Putamen (tissue), 1 donor: ENCODE data around the gene CNPPD1.
"Not testable (repeated sequence)": the region's sequence is repeated elsewhere in the genome, so short reads cannot be mapped to it uniquely, and the experiment has no call there.

Experiments used
- DNase-seq: peaks from one replicate; pipeline ENCODE4 v3.0.0-alpha.2; 2016; ENCODE audit warnings: low spot score

The CNPPD1 gene

DNA sequence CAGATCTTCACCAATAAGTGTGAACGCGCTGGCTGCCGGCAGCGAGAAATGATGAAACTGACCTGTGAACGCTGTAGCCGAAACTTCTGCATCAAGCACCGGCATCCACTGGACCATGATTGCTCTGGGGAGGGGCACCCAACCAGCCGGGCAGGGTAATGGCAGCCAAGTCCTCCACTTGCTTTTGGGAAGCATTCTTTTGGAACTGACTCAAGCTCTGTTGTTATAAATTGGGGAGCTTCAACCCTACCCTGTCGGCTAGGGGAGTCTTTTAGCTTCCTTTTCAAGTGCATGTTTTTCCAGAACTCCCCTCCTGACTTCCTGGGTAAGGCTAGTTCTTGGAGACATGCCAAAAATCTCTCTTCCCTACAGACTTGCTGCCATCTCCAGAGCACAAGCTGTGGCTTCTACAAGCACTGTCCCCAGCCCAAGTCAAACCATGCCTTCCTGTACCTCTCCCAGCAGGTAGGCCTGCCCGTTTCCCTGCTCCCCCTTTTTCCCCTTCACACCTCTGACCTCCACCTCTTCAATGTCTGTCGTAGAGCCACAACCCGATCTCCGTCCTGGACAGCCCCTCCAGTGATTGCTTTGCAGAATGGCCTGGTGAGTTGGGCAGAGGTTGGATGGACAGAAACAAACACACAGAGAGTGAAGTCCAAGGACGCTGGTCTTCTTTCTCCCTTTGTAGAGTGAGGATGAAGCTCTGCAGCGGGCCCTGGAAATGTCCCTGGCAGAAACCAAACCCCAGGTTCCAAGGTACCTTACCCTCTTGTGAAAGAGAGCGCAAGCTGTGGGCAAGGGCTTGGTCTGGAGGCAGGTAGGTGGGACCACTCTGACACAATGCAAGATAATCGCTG lies 31.4 kb upstream of the CNPPD1 start:
- no peak for DNase-seq

DNA sequence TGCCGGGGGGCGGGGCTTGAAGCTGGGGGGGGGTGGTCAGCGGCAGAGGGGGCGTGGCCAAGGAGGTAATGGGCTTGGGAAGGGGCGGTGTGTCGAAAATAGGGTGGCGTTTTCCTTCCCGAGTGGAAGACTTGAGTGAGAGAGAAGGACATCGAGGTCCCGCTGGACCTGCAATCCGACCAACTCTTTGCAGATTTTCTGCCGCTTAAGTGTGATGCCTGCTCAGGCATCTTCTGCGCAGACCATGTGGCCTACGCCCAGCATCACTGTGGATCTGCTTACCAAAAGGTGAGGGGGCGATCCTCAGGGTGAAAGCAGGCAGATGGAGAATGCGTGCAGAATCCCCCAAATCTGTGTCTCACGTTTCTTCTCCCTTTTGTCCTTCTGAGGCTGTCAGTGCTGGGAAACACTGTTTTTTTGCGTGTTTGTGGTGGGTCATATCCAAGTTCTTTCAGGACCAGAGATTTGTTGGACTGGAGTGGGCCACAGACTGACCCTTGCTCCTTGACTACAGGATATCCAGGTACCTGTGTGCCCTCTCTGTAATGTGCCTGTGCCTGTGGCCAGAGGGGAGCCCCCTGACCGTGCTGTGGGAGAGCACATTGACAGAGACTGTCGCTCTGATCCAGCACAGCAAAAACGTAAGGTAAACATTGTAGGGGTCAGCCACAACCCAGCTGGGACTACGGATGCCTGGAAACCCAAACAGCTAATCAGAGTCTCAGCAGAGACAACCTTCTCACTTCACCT lies 30.6 kb upstream of the CNPPD1 start:
- DNase-seq = no peak

DNA sequence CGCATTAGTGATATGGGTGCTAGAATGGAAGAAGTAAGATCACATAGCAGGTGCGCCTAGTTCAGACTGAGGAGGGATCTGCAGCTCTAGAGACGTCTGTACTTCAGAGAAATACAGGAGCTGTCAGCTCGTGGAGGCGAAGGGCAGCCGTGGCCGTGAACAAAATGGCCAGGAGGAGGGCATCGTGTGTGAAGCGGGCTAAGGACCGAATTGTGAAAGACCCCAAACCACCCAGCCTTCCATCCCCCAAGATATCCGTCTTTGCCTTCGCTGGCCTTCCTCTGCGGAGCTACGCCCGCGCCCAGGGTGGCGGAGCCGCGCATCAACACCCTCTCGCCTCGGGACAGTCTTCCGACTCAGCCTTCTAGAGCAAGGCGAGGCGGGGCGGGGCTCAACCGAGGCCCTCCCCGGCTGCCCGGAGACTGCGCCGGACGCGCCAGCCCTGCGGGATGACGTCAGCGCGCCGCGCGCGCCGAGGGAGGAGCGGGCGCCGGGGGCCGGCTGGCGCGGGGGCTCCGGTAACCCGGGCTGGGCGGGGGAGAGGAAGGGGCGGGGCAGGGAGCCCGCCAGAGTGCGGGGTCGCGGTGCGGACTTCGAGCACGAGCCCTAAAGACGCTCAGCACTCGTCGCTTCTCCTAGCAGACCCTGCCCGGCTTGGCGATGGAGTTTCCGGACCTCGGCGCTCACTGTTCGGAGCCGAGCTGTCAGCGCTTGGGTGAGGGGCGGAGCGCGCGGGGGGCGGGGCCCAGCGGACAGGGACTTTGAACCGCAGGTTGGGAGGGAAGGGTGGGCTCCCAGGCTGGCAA lies 29.8 kb upstream of the CNPPD1 start, which contains the start of gene ZFAND2B:
TSS of gene ZFAND2B (plus strand) at position 455 of the 806 bp plus-strand sequence. CDS start at position 661, 206 bp downstream.
- DNase-seq = peak; percentile 97

DNA sequence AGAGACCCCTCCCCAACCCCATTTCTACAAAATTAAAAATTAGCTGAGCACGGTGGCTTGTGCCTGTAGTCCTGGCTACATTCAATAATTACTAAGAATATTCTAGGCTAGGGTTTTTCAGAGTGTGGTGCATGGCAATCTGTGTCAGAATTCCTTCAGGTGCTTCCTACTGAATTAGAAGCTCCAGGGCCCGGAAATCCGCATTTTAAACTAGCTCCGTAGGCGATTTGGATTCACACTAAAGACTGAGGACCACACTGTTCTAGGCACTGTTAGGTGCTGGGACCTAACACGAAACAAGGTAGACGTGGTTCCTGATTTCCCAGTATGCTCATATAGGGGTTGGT lies 29.2 kb upstream of the CNPPD1 start:
- DNase-seq = no peak

DNA sequence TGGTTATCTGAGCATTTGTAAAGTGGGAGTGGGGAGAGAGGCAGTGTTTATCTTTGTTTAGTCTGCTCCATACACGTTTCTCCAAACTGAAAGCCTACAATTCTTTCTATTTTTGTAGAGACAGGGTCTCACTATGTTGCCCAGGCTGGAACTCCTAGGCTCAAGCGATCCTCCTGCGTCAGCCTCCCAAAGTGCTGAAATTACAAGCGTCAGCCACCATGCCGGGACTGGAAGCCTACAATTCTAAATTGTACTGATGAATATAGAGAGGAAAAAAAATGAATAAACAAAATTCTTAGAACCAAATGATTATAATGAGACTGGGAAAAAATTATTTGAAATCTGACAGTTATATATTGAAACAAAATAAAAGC lies 28.4 kb upstream of the CNPPD1 start:
- DNase-seq = no peak

DNA sequence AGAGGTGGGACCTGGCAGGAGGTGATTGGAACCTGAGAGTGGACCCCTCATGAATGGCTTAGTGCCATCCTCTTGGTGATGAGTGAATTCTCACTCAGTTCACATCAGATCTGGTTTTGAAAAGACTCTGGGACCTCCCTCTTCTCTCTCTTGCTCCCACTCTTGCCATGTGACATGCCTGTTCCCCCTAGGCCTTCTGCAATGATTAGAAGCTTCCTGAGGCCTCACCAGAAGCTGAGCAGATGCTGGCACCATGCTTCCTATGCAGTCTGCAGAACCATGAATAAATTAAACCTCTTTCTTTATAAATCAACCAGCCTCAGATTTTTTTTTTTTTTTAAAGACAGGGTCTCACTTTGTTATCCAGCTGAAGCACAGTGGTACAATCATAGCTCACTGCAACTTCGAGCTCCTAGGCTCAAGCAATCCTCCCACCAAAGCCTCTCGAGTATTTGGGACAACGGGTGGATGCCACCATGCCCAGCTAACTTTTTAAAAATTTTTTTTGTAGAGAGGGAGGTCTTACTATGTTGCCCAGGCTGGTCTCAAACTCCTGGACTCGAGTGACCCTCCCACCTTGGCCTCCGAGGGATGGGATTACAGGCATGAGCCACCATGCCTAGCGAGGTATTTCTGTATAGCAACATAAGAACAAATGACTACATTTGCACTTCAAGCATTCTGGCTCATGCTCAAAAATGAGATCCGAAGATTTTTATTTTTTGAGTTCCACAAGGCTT lies 27.9 kb upstream of the CNPPD1 start:
- no peak for DNase-seq

DNA sequence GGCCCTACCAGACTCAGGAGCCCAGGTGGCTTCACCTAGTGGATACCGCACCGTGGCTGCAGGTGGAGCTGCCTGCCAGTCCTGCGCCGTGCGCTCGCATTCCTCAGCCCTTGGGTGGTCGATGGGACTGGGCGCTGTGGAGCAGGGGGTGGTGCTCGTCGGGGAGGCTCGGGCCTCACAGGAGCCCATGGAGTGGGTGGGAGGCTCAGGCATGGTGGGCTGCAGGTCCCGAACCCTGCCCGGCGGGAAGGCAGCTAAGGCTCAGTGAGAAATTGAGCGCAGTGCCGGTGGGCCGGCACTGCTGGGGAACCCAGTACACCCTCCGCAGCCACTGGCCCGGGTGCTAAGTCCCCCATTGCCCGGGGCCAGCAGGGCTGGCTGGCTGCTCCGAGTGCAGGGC lies 24.6 kb upstream of the CNPPD1 start:
- not testable (repeated sequence) for DNase-seq

DNA sequence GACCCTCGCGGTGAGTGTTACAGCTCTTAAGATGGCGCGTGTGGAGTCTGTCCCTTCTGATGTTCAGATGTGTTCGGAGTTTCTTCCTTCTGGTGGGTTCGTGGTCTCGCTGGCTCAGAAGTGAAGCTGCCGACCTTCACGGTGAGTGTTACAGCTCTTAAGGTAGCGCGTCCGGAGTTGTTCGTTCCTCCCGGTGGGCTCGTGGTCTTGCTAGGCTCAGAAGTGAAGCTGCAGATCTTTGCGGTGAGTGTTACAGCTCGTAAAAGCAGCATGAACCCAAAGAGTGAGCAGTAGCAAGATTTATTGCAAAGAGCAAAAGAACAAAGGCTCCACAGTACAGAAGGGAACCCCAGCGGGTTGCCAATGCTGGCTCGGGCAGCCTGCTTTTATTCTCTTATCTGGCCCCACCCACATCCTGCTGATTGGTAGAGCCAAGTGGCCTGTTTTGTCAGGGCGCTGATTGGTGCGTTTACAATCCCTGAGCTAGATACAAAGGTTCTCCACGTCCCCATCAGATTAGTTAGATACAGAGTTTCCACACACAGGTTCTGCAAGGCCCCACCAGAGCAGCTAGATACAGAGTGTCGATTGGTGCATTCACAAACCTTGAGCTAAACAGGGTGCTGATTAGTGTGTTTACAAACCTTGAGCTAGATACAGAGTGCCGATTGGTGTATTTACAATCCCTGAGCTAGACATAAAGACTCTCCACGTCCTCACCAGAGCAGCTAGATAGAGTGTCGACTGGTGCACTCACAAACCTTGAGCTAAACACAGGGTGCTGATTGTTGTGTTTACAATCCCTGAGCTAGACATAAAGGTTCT lies 24.0 kb upstream of the CNPPD1 start:
- not testable (repeated sequence) for DNase-seq

DNA sequence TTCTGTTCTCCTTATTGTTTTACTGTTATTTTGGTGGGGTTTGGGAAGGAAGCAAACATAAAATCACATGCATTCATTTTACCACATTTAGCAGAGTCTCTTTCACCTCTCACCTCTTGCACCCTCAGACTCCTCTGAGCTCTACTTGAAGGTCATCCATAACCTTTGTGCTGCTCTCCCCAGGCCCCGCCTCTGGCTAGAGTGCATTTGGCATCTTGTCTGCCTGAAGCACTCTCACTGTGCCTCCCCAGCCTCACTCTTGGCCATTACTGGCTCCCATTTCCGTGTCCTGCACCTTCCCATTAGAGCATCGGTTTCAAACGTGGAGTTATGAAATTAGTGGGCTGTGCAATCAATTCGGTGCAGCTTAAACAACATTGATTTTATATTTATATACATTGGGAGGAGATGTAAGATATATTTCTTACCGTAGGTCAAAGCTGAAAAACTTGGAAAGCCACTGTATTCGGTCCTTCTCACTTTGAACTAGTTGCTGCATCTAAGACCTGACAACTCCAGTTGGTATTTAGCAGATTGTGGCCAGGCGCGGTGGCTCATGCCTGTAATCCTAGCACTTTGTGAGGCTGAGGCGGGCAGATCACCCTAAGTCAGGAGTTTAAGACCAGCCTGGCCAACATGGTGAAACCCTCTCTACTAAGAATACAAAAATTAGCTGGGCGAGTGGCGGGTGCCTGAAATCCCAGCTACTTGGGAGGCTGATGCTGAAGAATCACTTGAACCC lies 22.9 kb upstream of the CNPPD1 start:
- DNase-seq = no peak

DNA sequence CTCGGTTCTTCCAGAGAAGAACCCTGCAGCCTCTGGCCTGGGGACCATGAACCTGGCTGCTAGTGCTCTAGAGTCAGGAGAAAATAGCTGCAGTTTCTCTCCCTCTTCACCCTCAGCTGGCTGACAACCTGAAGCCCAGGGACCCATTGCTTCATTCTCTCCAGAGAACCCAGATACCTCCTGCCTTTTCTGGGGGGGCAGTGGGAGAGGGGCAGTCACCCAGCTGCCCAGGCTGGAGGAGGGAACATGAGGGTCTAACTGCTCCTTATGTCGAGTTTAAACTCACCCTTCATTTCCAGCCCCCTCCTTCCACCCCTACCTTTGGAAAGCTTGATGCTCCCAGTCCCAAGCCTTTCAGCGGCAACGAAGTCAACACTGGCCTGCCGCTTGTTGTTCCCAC lies 22.2 kb upstream of the CNPPD1 start:
- no peak for DNase-seq

DNA sequence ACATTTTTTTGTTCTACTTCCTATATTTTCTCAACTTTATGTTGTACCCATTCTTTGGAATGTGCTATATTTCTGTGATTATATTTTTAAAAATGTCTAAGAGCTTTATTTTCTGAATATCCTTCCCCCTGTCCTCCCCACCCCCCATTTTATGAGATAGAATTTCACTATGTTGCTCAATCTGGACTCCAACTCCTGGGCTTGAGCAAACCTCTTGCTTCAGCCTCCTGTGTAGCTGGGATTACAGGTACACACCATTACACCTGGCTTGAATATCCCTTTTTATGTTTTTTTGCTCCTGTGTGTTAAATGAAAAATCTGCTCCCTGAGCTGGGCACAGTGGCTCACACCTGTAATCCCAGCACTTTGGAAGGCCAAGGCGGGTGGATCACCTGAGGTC lies 20.7 kb upstream of the CNPPD1 start:
- no peak for DNase-seq

DNA sequence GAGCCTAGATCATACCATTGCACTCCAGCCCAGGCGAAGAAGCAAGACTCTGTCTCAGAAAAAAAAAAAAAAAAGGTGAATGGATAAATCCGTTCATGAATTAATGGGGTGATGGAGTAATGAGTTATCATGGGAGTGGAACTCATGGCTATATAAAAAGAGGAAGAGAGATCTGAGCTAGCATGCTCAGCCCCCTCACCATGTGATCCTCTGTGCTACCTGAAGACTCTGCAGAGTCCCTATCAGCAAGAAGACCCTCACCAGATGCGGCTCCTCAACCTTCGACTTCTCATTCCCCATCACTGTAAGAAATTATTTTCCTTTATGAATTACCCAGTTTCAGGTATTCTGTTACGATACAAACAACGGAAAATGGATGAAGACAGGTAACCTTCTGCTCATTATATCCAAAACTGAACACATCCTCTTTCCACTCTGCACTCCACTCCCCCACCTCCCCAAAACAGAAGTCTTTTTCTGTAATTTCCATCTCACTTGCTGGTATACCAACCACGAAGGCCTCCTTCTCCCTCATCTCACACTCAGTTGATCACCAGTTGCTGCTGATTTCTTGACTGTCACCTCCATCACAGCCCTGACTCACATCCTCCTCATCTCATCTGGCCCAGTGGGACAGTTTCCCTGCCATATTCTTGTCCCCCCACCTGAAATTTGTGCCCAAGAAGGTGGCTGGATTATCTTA lies 10.2 kb upstream of the CNPPD1 start:
- no peak for DNase-seq

DNA sequence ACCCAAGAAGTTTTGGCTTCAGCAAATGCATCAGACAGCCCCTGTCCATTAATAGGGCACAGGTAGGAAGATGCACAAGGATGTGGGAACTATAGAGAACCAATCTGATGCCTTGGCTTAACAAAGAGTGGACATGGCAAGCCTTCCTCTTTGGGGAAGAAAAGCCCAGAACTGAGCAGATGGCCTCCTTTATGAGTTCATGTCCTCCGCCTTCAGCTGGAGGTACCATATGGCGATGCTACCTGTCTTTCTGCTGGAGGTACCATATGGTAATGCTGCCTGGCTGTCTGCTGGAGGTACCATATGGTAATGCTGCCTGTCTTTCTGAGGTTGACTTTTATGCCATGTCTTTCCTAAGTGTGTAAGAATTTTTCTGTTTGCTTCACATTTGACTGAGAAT lies 7.4 kb upstream of the CNPPD1 start:
- no peak for DNase-seq

DNA sequence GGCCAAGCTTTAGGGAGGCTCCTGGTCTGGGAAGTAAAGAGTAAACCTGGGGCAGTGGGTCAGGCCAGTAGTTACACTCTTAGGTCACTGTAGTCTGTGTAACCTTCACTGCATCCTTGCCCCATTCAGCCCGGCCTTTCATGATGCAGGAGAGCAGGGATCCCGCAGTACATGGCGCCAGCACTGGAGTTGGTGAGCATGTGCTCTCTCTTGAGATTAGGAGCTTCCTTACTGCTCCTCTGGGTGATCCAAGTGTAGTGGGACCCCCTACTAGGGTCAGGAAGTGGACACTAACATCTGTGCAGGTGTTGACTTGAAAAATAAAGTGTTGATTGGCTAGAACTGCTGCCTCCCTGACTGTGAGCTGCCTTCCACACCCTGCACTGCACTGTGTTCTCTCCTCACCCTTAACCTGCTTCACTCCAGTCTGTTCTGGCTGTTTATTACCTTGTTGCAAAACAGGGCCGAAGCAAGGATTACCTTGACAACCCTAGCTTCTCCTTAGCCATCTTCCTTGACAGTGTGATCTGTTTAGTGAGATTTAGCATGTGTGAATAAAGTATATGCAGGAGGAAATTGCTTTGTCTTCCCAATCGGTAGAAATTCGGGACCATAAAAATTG lies 6.5 kb upstream of the CNPPD1 start:
- no peak for DNase-seq

DNA sequence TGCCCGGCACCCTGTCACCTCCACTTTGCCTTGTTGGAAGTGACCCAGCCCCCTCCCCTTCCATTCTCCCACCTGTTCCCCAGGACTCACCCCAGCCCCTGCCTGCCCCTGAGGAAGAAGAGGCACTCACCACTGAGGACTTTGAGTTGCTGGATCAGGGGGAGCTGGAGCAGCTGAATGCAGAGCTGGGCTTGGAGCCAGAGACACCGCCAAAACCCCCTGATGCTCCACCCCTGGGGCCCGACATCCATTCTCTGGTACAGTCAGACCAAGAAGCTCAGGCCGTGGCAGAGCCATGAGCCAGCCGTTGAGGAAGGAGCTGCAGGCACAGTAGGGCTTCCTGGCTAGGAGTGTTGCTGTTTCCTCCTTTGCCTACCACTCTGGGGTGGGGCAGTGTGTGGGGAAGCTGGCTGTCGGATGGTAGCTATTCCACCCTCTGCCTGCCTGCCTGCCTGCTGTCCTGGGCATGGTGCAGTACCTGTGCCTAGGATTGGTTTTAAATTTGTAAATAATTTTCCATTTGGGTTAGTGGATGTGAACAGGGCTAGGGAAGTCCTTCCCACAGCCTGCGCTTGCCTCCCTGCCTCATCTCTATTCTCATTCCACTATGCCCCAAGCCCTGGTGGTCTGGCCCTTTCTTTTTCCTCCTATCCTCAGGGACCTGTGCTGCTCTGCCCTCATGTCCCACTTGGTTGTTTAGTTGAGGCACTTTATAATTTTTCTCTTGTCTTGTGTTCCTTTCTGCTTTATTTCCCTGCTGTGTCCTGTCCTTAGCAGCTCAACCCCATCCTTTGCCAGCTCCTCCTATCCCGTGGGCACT lies 5.8 kb upstream of the CNPPD1 start:
- no peak for DNase-seq

DNA sequence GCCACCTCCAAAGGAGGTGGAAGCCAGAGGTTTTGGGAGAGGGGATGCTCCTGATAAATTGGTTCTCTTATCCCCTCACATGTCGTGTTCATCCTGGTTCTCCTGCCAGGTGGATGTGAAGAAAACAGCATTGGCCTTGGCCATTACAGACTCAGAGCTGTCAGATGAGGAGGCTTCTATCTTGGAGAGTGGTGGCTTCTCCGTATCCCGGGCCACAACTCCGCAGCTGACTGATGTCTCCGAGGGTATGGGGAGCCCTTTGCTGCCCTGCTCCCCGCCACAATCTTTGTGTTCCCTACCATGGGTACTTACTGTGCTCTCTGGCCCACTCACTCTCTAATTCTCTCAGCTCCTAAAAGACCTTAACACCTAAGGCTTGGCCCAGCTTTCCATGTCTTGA lies 4.8 kb upstream of the CNPPD1 start:
- DNase-seq = no peak

DNA sequence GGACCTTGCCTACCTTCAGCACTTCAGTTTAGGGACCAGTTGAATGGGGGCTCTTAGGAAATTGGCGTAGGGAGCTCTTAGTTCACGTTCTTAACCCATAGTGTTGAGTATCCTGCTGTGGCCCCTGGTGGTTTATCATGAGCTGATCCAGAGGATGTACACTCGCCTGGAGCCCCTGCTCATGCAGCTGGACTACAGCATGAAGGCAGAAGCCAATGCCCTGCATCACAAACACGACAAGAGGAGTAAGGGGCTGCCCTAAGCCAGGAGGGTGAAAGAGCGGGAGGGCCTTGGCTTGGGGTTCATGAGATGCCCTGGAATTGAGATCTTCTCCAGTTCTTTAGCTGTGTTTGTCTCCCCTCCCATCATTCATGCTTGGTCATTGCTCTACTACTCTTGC lies 4.2 kb upstream of the CNPPD1 start:
- no peak for DNase-seq
